GM12875 (cell line): ENCODE results near the gene OTOP3.

Experiments used
- H3K4me3 ChIP-seq: one replicate; pipeline ENCODE4 v1.5.1; 2011; ENCODE audit warnings: low read depth, low read length, control low read depth
- TF ChIP-seq, protein P1 (sequence below): IDR thresholded peaks from 2 replicates; pipeline ENCODE4 v1.5.1; 2011; ENCODE audit warnings: low read depth, mild to moderate bottlenecking, control low read depth, inconsistent platforms, low read length, moderate library complexity, borderline replicate concordance; ENCODE audit not compliant: insufficient read depth

Gene OTOP3

GRCh38 chr17:74893936-74894671, 41.6 kb upstream of the OTOP3 start:
- TF ChIP-seq, protein P1, sequence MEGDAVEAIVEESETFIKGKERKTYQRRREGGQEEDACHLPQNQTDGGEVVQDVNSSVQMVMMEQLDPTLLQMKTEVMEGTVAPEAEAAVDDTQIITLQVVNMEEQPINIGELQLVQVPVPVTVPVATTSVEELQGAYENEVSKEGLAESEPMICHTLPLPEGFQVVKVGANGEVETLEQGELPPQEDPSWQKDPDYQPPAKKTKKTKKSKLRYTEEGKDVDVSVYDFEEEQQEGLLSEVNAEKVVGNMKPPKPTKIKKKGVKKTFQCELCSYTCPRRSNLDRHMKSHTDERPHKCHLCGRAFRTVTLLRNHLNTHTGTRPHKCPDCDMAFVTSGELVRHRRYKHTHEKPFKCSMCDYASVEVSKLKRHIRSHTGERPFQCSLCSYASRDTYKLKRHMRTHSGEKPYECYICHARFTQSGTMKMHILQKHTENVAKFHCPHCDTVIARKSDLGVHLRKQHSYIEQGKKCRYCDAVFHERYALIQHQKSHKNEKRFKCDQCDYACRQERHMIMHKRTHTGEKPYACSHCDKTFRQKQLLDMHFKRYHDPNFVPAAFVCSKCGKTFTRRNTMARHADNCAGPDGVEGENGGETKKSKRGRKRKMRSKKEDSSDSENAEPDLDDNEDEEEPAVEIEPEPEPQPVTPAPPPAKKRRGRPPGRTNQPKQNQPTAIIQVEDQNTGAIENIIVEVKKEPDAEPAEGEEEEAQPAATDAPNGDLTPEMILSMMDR, result no peak
- H3K4me3 ChIP-seq, result no peak overlapping the region

DNA sequence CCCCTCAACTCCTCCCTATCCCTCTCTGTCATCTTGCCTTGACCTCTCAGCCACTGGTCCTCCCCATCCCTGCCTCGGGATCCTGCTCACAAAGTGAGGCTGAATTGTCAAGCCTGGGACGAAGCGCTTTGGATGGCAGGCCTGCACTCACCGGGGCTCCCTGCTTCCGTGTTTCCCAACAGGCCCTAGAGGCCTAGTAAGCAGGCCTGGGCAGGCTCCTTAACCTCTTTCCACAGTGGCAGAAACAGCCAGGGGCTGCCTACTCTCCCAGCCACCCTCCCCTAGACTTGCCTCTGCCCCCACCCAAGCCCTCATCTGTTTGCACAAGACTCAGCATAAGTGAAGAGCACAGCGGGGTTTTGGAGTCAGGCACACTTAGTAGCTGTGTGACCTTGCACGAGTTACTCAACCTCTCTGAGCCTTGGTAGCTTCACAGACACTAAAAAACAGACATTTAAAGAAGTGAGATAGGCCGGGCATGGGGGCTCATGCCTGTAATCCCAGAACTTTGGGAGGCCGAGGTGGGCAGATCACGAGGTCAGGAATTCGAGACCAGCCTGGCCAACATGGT, 37.2 kb upstream of the OTOP3 start:
- no peak overlapping the region for H3K4me3 ChIP-seq
- TF ChIP-seq, protein P1, result no peak

GRCh38 chr17:74900208-74900607, 35.5 kb upstream of the OTOP3 start:
- no peak overlapping the region for H3K4me3 ChIP-seq
- TF ChIP-seq, protein P1, result no peak

DNA sequence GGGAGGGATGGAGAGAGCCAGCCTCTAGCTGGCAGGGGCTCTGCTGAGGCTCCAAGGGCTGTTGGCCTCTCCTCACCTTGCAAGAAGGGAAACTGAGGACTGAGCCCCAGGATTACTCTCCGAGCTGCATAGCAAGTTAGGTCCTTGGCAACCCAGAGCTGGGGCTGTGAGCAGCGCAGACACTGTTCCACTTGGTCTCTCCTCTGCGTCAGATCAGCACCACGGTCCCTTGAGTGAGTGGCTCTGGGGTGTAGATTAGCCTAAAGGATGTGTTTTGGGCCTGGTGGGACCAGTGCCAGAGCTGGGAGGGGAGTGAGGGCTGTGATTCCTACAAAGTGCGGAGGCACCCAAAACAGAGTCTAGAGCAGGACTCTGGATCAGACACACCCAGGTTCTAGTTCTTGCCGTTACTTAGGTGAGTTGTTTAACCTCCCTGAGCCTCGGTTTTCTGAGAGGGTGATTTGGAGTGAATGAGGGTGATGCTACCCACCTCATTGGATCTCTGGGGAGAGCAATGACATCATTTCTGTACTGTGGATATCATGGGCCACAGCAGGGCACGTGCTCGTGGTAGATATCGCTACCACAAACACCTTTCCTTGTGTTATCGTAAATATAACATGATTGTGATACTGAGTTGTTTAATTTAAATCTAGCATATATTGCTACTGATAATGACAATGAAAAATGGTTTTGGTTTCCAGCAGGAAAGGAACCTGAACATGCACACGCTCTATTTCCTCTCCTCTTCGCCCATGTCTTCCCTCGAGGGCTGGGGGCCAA, 34.2 kb upstream of the OTOP3 start:
- no peak overlapping the region for H3K4me3 ChIP-seq
- TF ChIP-seq, protein P1, result no peak

GRCh38 chr17:74903034-74903433, 32.7 kb upstream of the OTOP3 start:
- TF ChIP-seq, protein P1, result no peak
- H3K4me3 ChIP-seq, result no peak overlapping the region

DNA sequence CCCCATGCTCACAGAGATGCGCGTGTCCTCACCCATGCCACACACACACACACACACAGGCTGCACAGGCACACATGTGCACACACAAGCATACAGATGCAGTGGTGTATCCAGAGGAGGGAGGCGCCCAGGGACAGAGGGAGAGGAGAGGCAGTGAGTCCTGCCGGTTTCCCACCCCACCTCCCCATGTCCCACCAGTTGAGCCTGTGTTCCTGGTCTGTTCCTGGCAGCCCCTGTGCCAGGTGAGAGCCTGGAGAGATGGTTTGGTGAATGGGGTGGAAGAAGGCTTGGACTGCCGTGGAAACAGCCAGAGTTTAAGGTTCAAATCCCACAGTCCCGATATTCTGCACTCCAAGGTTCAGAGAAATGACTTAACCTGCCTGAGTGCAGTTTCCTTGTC, 32.0 kb upstream of the OTOP3 start:
- no peak overlapping the region for H3K4me3 ChIP-seq
- TF ChIP-seq, protein P1, result no peak
